CD4-positive, alpha-beta T cell treated with Interleukin-21 for 1 hour (primary cell): ENCODE data around the gene SLC66A3.
A peak's percentile ranks its signal among the peaks of the same experiment; 100 is the strongest.

ENCODE experiments used
- DNase-seq: peaks from one replicate; pipeline ENCODE4 v3.0.0-alpha.2; 2020

The SLC66A3 gene

GRCh38 chr2:11140492-11140891 lies 14.8 kb upstream of the SLC66A3 start:
- DNase-seq: no peak

- no peak for DNase-seq
Measured at GRCh38 chr2:11141319-11141718, 13.9 kb upstream of the SLC66A3 start.

- no peak for DNase-seq
Measured at GRCh38 chr2:11142330-11142729, 12.9 kb upstream of the SLC66A3 start.

- no peak for DNase-seq
Measured at GRCh38 chr2:11142987-11143386, 12.3 kb upstream of the SLC66A3 start.

GRCh38 chr2:11144077-11144737 lies 11.1 kb upstream of the SLC66A3 start:
- DNase-seq: no peak

- no peak for DNase-seq
Measured at GRCh38 chr2:11144738-11145079, 10.6 kb upstream of the SLC66A3 start.

- no peak for DNase-seq
Measured at GRCh38 chr2:11145350-11145749, 9.9 kb upstream of the SLC66A3 start.

- DNase-seq: no peak
Measured at GRCh38 chr2:11146076-11146475, 9.2 kb upstream of the SLC66A3 start.

- no peak for DNase-seq
Measured at GRCh38 chr2:11147263-11147662, 8.0 kb upstream of the SLC66A3 start.

- no peak for DNase-seq
Measured at GRCh38 chr2:11152591-11152990, 2.7 kb upstream of the SLC66A3 start.

- DNase-seq: no peak
Measured at GRCh38 chr2:11154016-11154922, 998 bp upstream of the SLC66A3 start.

GRCh38 chr2:11154923-11155380 lies 315 bp upstream of the SLC66A3 start:
- peak; percentile 97 for DNase-seq

GRCh38 chr2:11156396-11157075 lies 1.3 kb downstream of the SLC66A3 start:
- no peak for DNase-seq

- no peak for DNase-seq
Measured at GRCh38 chr2:11157296-11157695, 2.0 kb downstream of the SLC66A3 start.

- no peak for DNase-seq
Measured at GRCh38 chr2:11157731-11158130, 2.5 kb downstream of the SLC66A3 start.

- DNase-seq: no peak
Measured at GRCh38 chr2:11158916-11159573, 3.8 kb downstream of the SLC66A3 start.

- no peak for DNase-seq
Measured at GRCh38 chr2:11159574-11160170, 4.4 kb downstream of the SLC66A3 start.

- DNase-seq: no peak
Measured at GRCh38 chr2:11160256-11160655, 5.0 kb downstream of the SLC66A3 start.

- DNase-seq: peak; percentile 36
Measured at GRCh38 chr2:11160731-11161455, 5.6 kb downstream of the SLC66A3 start.

- no peak for DNase-seq
Measured at GRCh38 chr2:11161747-11162146, 6.5 kb downstream of the SLC66A3 start.

- no peak for DNase-seq
Measured at GRCh38 chr2:11163439-11164317, 8.4 kb downstream of the SLC66A3 start.
